Peyer's patch (tissue), 4 donors: ENCODE measurements around the gene PIGN. TPM values are rescaled to one million over a fixed set of nuclear protein-coding genes. Genes with fewer than 3 reads are reported as not detected.

Experiments
- DNase-seq, 3 donors: peaks; one replicate each; pipeline ENCODE4 v3.0.0-alpha.2; 2017 to 2019
- H3K27ac ChIP-seq, 4 donors: fragments of 200-600 bp; sonication (generic); one replicate each; pipeline ENCODE4 v1.5.1; 2016 to 2019
- H3K27me3 ChIP-seq, 2 donors: fragments of 200-600 bp; sonication (generic); one replicate each; pipeline ENCODE4 v1.5.1; 2019
- H3K36me3 ChIP-seq, 3 donors: fragments of 200-600 bp; sonication (generic); one replicate each; pipeline ENCODE4 v1.5.1; 2016 to 2019
- H3K4me1 ChIP-seq, 4 donors: fragments of 200-600 bp; sonication (generic); one replicate each; pipeline ENCODE4 v1.5.1; 2016 to 2019
- H3K4me3 ChIP-seq, 4 donors: fragments of 200-600 bp; sonication (generic); 1 replicate in 3 of 4; 2 replicates in 1 of 4; pipeline ENCODE4 v1.5.1; 2016 to 2019; ENCODE audit warnings: mild to moderate bottlenecking in 1 of 4
- H3K9me3 ChIP-seq, 4 donors: fragments of 200-600 bp; sonication (generic); one replicate each; pipeline ENCODE4 v1.5.1; 2016 to 2019; ENCODE audit warnings: mild to moderate bottlenecking in 1 of 4
- POLR2A ChIP-seq, 2 donors: fragments of 450-650 bp; IDR thresholded peaks; one replicate each; pipeline ENCODE4 v1.5.1; 2017; ENCODE audit warnings: antibody characterized with exemption in 2 of 2, mild to moderate bottlenecking in 2 of 2, moderate library complexity in 2 of 2
- total RNA-seq, 4 donors: library from RNA; depleted of rRNA; stranded (reverse); fragments of >200 nt; gene quantifications; one replicate each; pipeline ENCODE4 v1.1.0, GENCODE V29; 2016
- TF ChIP-seq, protein P1 (sequence below), 6 experiments: fragments of 450-650 bp in 4 of 6; fragments of 200-600 bp in 2 of 6; sonication (generic) in 1 of 6; IDR thresholded peaks; one replicate each; pipeline ENCODE4 v1.5.1; 2017 to 2019; ENCODE audit warnings: antibody characterized with exemption in 6 of 6, mild to moderate bottlenecking in 3 of 6, moderate library complexity in 1 of 6

The PIGN gene
- total RNA-seq, 4 donors from 2014 or later: 35.4 to 49.2 (median 42.3) TPM

- TF ChIP-seq, protein P1, sequence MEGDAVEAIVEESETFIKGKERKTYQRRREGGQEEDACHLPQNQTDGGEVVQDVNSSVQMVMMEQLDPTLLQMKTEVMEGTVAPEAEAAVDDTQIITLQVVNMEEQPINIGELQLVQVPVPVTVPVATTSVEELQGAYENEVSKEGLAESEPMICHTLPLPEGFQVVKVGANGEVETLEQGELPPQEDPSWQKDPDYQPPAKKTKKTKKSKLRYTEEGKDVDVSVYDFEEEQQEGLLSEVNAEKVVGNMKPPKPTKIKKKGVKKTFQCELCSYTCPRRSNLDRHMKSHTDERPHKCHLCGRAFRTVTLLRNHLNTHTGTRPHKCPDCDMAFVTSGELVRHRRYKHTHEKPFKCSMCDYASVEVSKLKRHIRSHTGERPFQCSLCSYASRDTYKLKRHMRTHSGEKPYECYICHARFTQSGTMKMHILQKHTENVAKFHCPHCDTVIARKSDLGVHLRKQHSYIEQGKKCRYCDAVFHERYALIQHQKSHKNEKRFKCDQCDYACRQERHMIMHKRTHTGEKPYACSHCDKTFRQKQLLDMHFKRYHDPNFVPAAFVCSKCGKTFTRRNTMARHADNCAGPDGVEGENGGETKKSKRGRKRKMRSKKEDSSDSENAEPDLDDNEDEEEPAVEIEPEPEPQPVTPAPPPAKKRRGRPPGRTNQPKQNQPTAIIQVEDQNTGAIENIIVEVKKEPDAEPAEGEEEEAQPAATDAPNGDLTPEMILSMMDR (IDR thresholded peaks at IDR 0.05): no peak
- TF ChIP-seq POLR2A (IDR thresholded peaks at IDR 0.05): no peak
- no peaks in the 10 kb centered on the region for H3K4me1 ChIP-seq
- H3K27me3 ChIP-seq: no peaks in the 10 kb centered on the region
- no peak for DNase-seq
- H3K4me3 ChIP-seq: no peak overlapping the region
- no peaks in the 10 kb centered on the region for H3K9me3 ChIP-seq
- H3K27ac ChIP-seq: no peak overlapping the region
- no peaks in the 10 kb centered on the region for H3K36me3 ChIP-seq
Measured at GRCh38 chr18:62072370-62072769, 114.5 kb downstream of the PIGN start.

DNA sequence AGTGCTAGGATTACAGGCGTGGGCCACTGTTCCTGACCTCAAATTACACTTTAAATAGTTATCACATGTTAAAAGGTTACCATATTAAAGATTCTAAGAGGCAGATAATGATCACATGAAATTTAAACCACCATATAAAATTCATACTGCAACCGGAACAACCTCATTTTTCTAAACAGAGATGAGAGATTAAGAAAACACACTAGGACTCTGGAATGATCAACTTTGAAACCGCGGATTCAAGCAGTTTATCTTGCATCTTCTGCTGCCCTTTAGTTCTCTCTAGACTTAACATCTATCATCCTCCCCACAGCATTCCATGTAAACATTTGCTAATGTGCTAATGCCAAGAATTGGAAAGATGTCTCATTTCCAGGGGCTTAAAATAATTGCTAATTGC is 115.8 kb downstream of the PIGN start:
- Histone ChIP-seq H3K4me1 (no peaks in the 10 kb centered on the region), H3K9me3 (no peaks in the 10 kb centered on the region), H3K36me3 (no peaks in the 10 kb centered on the region), H3K4me3 (no peak overlapping the region), H3K27me3 (no peaks in the 10 kb centered on the region), H3K27ac (no peak overlapping the region)
- no peak for DNase-seq
- TF ChIP-seq, protein P1 (IDR thresholded peaks at IDR 0.05): no peak
- no peak for TF ChIP-seq POLR2A (IDR thresholded peaks at IDR 0.05)

DNA sequence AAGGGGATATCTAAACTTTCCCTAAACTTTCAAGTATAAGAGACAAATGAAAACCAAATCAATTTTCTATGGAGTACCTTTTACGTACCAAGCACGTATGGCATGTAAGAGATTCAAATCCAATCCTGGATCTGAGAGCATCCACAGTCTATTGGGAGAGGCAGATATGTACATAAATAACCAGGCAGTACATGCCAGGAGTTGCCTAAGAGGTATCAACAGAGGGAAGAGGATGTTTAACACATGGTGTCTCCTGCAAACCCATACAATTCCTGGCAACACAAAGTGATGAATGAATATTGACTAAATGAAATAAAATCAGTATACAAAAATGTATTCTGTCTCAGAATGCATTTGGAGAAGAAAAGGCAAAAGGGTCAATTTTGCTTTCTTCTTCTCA is 116.6 kb downstream of the PIGN start:
- no peak overlapping the region for H3K4me3 ChIP-seq
- no peaks in the 10 kb centered on the region for H3K36me3 ChIP-seq
- no peak for TF ChIP-seq POLR2A (IDR thresholded peaks at IDR 0.05)
- TF ChIP-seq, protein P1 (IDR thresholded peaks at IDR 0.05): no peak
- DNase-seq: no peak
- no peaks in the 10 kb centered on the region for H3K4me1 ChIP-seq
- no peaks in the 10 kb centered on the region for H3K9me3 ChIP-seq
- no peak overlapping the region for H3K27ac ChIP-seq
- H3K27me3 ChIP-seq: no peaks in the 10 kb centered on the region

DNA sequence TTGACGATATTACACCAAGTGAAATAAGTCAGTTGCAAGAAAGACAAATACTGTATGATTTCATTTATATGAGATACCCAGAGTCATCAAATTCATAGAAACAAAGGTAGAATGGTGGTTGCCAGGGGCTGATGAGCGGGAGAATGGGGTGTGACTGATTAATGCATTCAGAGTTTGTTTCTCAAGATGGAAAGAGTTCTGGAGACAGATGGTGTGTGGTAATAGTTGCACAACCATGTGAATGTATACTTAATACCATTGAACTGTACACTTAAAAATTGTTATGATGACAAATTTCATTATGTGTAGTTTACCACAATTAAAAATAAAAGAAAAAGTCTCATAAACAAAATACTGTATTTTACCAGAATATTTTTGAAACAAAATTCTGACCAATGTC is 117.3 kb downstream of the PIGN start:
- Histone ChIP-seq H3K27ac (no peak overlapping the region), H3K9me3 (no peaks in the 10 kb centered on the region), H3K36me3 (no peaks in the 10 kb centered on the region), H3K4me1 (no peaks in the 10 kb centered on the region), H3K4me3 (no peak overlapping the region), H3K27me3 (no peaks in the 10 kb centered on the region)
- TF ChIP-seq, protein P1 (IDR thresholded peaks at IDR 0.05): no peak
- TF ChIP-seq POLR2A (IDR thresholded peaks at IDR 0.05): no peak
- DNase-seq: no peak

GRCh38 chr18:62066102-62066818 is 120.6 kb downstream of the PIGN start:
- Histone ChIP-seq H3K4me1 (no peaks in the 10 kb centered on the region), H3K4me3 (no peak overlapping the region), H3K27me3 (no peaks in the 10 kb centered on the region), H3K9me3 (no peaks in the 10 kb centered on the region), H3K27ac (no peak overlapping the region), H3K36me3 (no peaks in the 10 kb centered on the region)
- no peak for TF ChIP-seq POLR2A (IDR thresholded peaks at IDR 0.05)
- TF ChIP-seq, protein P1 (IDR thresholded peaks at IDR 0.05): no peak
- DNase-seq: no peak
